ENCODE results near the gene PRPF31. TPM values are rescaled to one million over a fixed set of nuclear protein-coding genes. Genes with fewer than 3 reads are reported as not detected.

Gene PRPF31
- total and polyA plus RNA-seq, 9 of the 15 experiments (the other 6 are each of a cell fraction or from before 2014, with no cell fraction given): 5.8 to 92.2 (median 69.2) TPM

- FAIRE-seq (no peak), DNase-seq (ENCODE audit: extremely low read depth in 1 of 4, low spot score in 3 of 4) (peak in 1 of 4 experiments; percentile 48), ATAC-seq (no peak)
- ChIA-PET POLR2A (interaction anchor here (1.5 kb wide), 1 partner anchor 18 kb away, joined by 5 read pairs; the partner anchor contains the start of genes PRPF31 and TFPT), CTCF (ENCODE audit: low intra/inter-chr PET ratio) (no interaction called here)
- no peaks in the 10 kb centered on the region for H3K9me3 ChIP-seq (replicated peaks; ENCODE audit: control insufficient read depth, insufficient read depth, low read depth, low read length)
- no peaks in the 10 kb centered on the region for H3K9me1 ChIP-seq (ENCODE audit: control insufficient read depth, insufficient read depth, low read length)
- no peaks in the 10 kb centered on the region for H3K27me3 ChIP-seq (ENCODE audit: control insufficient read depth in 2 of 2, insufficient read depth in 2 of 2, low read length in 2 of 2)
- H4K20me1 ChIP-seq (replicated peaks; ENCODE audit: control insufficient read depth, insufficient read depth, low read length): no peaks in the 10 kb centered on the region
- peaks cover 9% of the 10 kb centered on the region for H3K79me2 ChIP-seq (ENCODE audit: control insufficient read depth, insufficient read depth, low read length)
- in situ Hi-C loops (cut with MboI): no loop called here
- H2AFZ ChIP-seq (ENCODE audit: low read depth, low read length): no peak overlapping the region
- no peak overlapping the region; a peak in 1 of 4 replicates for H3K9ac ChIP-seq (ENCODE audit: insufficient read depth in 1 of 2, low read depth in 2 of 2, low read length in 2 of 2)
- peaks cover 4 to 12% of the 10 kb centered on the region in 2 experiments; a peak in 3 of 5 replicates for H3K4me1 ChIP-seq (replicated peaks in 1 of 2; ENCODE audit: control insufficient read depth in 2 of 2, insufficient read depth in 2 of 2, low read length in 2 of 2)
- BruUV-seq (replicated peaks): no TSS peak
- WGBS (ENCODE audit: insufficient coverage, low coverage, missing lambda C conversion rate): 57% methylated on average over 8 of the region's 10 CpGs
- TF ChIP-seq PCBP1 (IDR thresholded peaks at IDR 0.05; ENCODE audit: low read depth, low read length, poor library complexity, severe bottlenecking) (peak; percentile 88), CSDE1 (IDR thresholded peaks at IDR 0.05) (no peak), ATF4 (CRISPR knock-in tag; IDR thresholded peaks at IDR 0.05) (no peak), PTBP1 (IDR thresholded peaks at IDR 0.05; ENCODE audit: low read depth, low read length) (0 out of 2 replicates have a peak, but pooled peaks have one; percentile 84), TSC22D4 (tag; IDR thresholded peaks at IDR 0.05) (no peak), SRSF7 (optimal IDR thresholded peaks at IDR 0.05; ENCODE audit: low read depth, low read length) (peak; percentile 87), RBM22 (IDR thresholded peaks at IDR 0.05; ENCODE audit: low read depth, low read length, poor library complexity, severe bottlenecking) (peak; percentile 82), HNRNPK (IDR thresholded peaks at IDR 0.05; ENCODE audit: low read depth, low read length, poor library complexity, severe bottlenecking) (peak; percentile 66), NFIX (CRISPR knock-in tag; IDR thresholded peaks at IDR 0.05; ENCODE audit: low read depth) (no peak), TAF7 (tag; IDR thresholded peaks at IDR 0.05) (no peak), RBM14 (IDR thresholded peaks at IDR 0.05; ENCODE audit: borderline replicate concordance, insufficient read depth, low read depth, low read length) (0 out of 2 replicates have a peak, but pooled peaks have one; percentile 53), ILF3 (IDR thresholded peaks at IDR 0.05; ENCODE audit: borderline replicate concordance) (no peak), PRMT5 (CRISPR knock-in tag; IDR thresholded peaks at IDR 0.05) (no peak), CREBBP (IDR thresholded peaks at IDR 0.05; ENCODE audit: low read depth, low read length) (peak; percentile 42), HOMEZ (CRISPR knock-in tag; IDR thresholded peaks at IDR 0.05) (no peak), PCBP2 (IDR thresholded peaks at IDR 0.05; ENCODE audit: low read depth, low read length, poor library complexity, severe bottlenecking) (peak; percentile 97), HDAC6 (IDR thresholded peaks at IDR 0.05; ENCODE audit: low read depth, low read length) (no peak), RBM39 (optimal IDR thresholded peaks at IDR 0.05; ENCODE audit: low read depth, low read length) (peak; percentile 69), FOXO4 (CRISPR knock-in tag; IDR thresholded peaks at IDR 0.05) (no peak)
- no peak overlapping the region for H3K4me2 ChIP-seq (ENCODE audit: insufficient read depth, low read length)
- no peak overlapping the region for H3K4me3 ChIP-seq
- H3K36me3 ChIP-seq (ENCODE audit: control insufficient read depth, insufficient read depth, low read length): peaks cover 28% of the 10 kb centered on the region; the same call in 1 of the 3 replicates
- intact Hi-C loops (cut with micrococcal nuclease): no loop called here
- H3K27ac ChIP-seq (ENCODE audit: extremely low read depth, low read depth, low read length): no peak overlapping the region
These were observed 17.9 kb downstream of the PRPF31 start for GRCh38 chr19:54133312-54133956.
